ENCODE results near the gene XPNPEP3.

- TF ChIP-seq CTCF (IDR thresholded peaks at IDR 0.05; ENCODE audit: low read length) (no peak), EZH2phosphoT487 (IDR thresholded peaks at IDR 0.05; ENCODE audit: low read length) (no peak)
Observed at GRCh38 chr22:40965936-40966725, 109.2 kb downstream of the XPNPEP3 start.

All from MM.1S (cell line).